Subcutaneous abdominal adipose tissue (tissue), 5 donors: Measurements from ENCODE around the gene TEX2.

Source experiments
- H3K27ac ChIP-seq: one replicate; pipeline ENCODE4 v1.7.0; 2013; ENCODE audit warnings: low read depth, mild to moderate bottlenecking, inconsistent platforms, low read length, moderate library complexity
- H3K27me3 ChIP-seq, 5 donors: one replicate each; pipeline ENCODE4 v1.7.0; 2013; ENCODE audit warnings: low read length in 5 of 5, inconsistent platforms in 1 of 5; ENCODE audit not compliant: control insufficient read depth in 5 of 5, insufficient read depth in 4 of 5
- H3K36me3 ChIP-seq, 5 donors: one replicate each; pipeline ENCODE4 v1.7.0; 2013; ENCODE audit warnings: low read length in 5 of 5; ENCODE audit not compliant: control insufficient read depth in 5 of 5, insufficient read depth in 5 of 5
- H3K4me1 ChIP-seq, 5 donors: one replicate each; pipeline ENCODE4 v1.7.0; 2013; ENCODE audit warnings: low read length in 5 of 5, mild to moderate bottlenecking in 3 of 5, moderate library complexity in 1 of 5; ENCODE audit not compliant: control insufficient read depth in 5 of 5, insufficient read depth in 5 of 5
- H3K4me3 ChIP-seq, 5 donors: one replicate each; pipeline ENCODE4 v1.7.0; 2013; ENCODE audit warnings: low read length in 5 of 5, low read depth in 1 of 5
- H3K9ac ChIP-seq, 5 donors: one replicate each; pipeline ENCODE4 v1.7.0; 2013; ENCODE audit warnings: low read length in 5 of 5, mild to moderate bottlenecking in 4 of 5, moderate library complexity in 3 of 5
- H3K9me3 ChIP-seq, 5 donors: one replicate each; pipeline ENCODE4 v1.7.0; 2013; ENCODE audit warnings: low read length in 5 of 5; ENCODE audit not compliant: control insufficient read depth in 5 of 5
- donor health status: healthy.
- donor health status: healthy.
- donor health status: healthy.
- donor health status: healthy.
- donor health status: healthy.

Gene TEX2

GRCh38 chr17:64291268-64291851 lies 28.3 kb upstream of the TEX2 start:
- Histone ChIP-seq H3K27me3 (no peaks in the 10 kb centered on the region), H3K4me3 (no peak overlapping the region), H3K36me3 (no peaks in the 10 kb centered on the region), H3K9me3 (peaks cover 0 to 10% (median 8%) of the 10 kb centered on the region in 5 donors), H3K4me1 (peaks cover 0 to 11% (median 0%) of the 10 kb centered on the region in 5 donors), H3K27ac (no peak overlapping the region), H3K9ac (no peak overlapping the region)

GRCh38 chr17:64289741-64290141 lies 26.7 kb upstream of the TEX2 start:
- H3K36me3 ChIP-seq: no peaks in the 10 kb centered on the region
- H3K27ac ChIP-seq: no peak overlapping the region
- H3K9me3 ChIP-seq: peaks cover 0 to 10% (median 8%) of the 10 kb centered on the region in 5 donors
- no peak overlapping the region for H3K4me3 ChIP-seq
- no peak overlapping the region for H3K9ac ChIP-seq
- H3K4me1 ChIP-seq: peaks cover 0 to 8% (median 0%) of the 10 kb centered on the region in 5 donors
- no peaks in the 10 kb centered on the region for H3K27me3 ChIP-seq

GRCh38 chr17:64282753-64283080 lies 19.7 kb upstream of the TEX2 start:
- H3K4me3 ChIP-seq: peak overlapping the region in 1 of 5 donors; percentile 43
- H3K9ac ChIP-seq: peak overlapping the region in 1 of 5 donors; percentile 47

GRCh38 chr17:64281962-64282752 lies 19.1 kb upstream of the TEX2 start:
- Histone ChIP-seq H3K9me3 (no peaks in the 10 kb centered on the region), H3K27me3 (no peaks in the 10 kb centered on the region), H3K4me1 (peaks cover 3 to 29% (median 19%) of the 10 kb centered on the region in 5 donors), H3K36me3 (no peaks in the 10 kb centered on the region), H3K9ac (peak overlapping the region in 2 of 5 donors; percentile 21 to 47), H3K27ac (no peak overlapping the region), H3K4me3 (peak overlapping the region in 3 of 5 donors; percentile 6 to 43 (median 11))

More at GRCh38 chr17:64282753-64283080, 19.7 kb upstream of the TEX2 start:
- no peaks in the 10 kb centered on the region for H3K9me3 ChIP-seq
- no peaks in the 10 kb centered on the region for H3K27me3 ChIP-seq
- no peak overlapping the region for H3K27ac ChIP-seq
- H3K36me3 ChIP-seq: no peaks in the 10 kb centered on the region
- H3K4me1 ChIP-seq: peaks cover 0 to 23% (median 16%) of the 10 kb centered on the region in 5 donors

GRCh38 chr17:64278614-64279013 lies 15.6 kb upstream of the TEX2 start:
- Histone ChIP-seq H3K27ac (no peak overlapping the region), H3K9ac (peak overlapping the region in 1 of 5 donors; percentile 41), H3K4me1 (peaks cover 3 to 31% (median 21%) of the 10 kb centered on the region in 5 donors), H3K27me3 (no peaks in the 10 kb centered on the region), H3K9me3 (no peaks in the 10 kb centered on the region), H3K36me3 (no peaks in the 10 kb centered on the region), H3K4me3 (no peak overlapping the region)

- H3K27ac ChIP-seq: no peak overlapping the region
- H3K9me3 ChIP-seq: no peaks in the 10 kb centered on the region
- peak overlapping the region in 1 of 5 donors; percentile 11 for H3K9ac ChIP-seq
- H3K36me3 ChIP-seq: no peaks in the 10 kb centered on the region
- H3K27me3 ChIP-seq: no peaks in the 10 kb centered on the region
- peaks cover 3 to 28% (median 21%) of the 10 kb centered on the region in 5 donors for H3K4me1 ChIP-seq
- H3K4me3 ChIP-seq: no peak overlapping the region
Observed at GRCh38 chr17:64277831-64278562, 14.9 kb upstream of the TEX2 start.

GRCh38 chr17:64276961-64277505 lies 14.0 kb upstream of the TEX2 start:
- no peak overlapping the region for H3K4me3 ChIP-seq
- H3K36me3 ChIP-seq: no peaks in the 10 kb centered on the region
- H3K9ac ChIP-seq: peak overlapping the region in 2 of 5 donors; percentile 11 to 45
- no peak overlapping the region for H3K27ac ChIP-seq
- no peaks in the 10 kb centered on the region for H3K27me3 ChIP-seq
- H3K9me3 ChIP-seq: peaks cover 0 to 1% (median 0%) of the 10 kb centered on the region in 5 donors
- H3K4me1 ChIP-seq: peaks cover 3 to 18% (median 14%) of the 10 kb centered on the region in 5 donors

- H3K36me3 ChIP-seq: no peaks in the 10 kb centered on the region
- no peak overlapping the region for H3K27ac ChIP-seq
- no peak overlapping the region for H3K4me3 ChIP-seq
- no peak overlapping the region for H3K9ac ChIP-seq
- H3K9me3 ChIP-seq: peaks cover 0 to 7% (median 4%) of the 10 kb centered on the region in 5 donors
- H3K4me1 ChIP-seq: peaks cover 3 to 22% (median 11%) of the 10 kb centered on the region in 5 donors
- H3K27me3 ChIP-seq: no peaks in the 10 kb centered on the region
Observed at GRCh38 chr17:64275016-64275415, 12.0 kb upstream of the TEX2 start.

- Histone ChIP-seq H3K4me1 (peaks cover 3 to 13% (median 9%) of the 10 kb centered on the region in 5 donors), H3K36me3 (no peaks in the 10 kb centered on the region), H3K27ac (no peak overlapping the region), H3K9me3 (peaks cover 0 to 7% (median 4%) of the 10 kb centered on the region in 5 donors), H3K27me3 (no peaks in the 10 kb centered on the region), H3K9ac (no peak overlapping the region), H3K4me3 (no peak overlapping the region)
Observed at GRCh38 chr17:64273006-64273405, 9.9 kb upstream of the TEX2 start.
